DOHH2 (cell line): ENCODE measurements around the gene RRAS.

ENCODE experiments used
- H3F3A ChIP-seq: fragments of 200-600 bp; sonication (generic), shearing (Covaris generic); 2 replicates; pipeline ENCODE4 v1.6.0; 2016; ENCODE audit warnings: antibody characterized with exemption, mild to moderate bottlenecking; ENCODE audit not compliant: control insufficient read depth, insufficient read depth
- H3K27ac ChIP-seq: fragments of 200-600 bp; sonication (generic); 2 replicates; pipeline ENCODE4 v1.5.1; 2014; ENCODE audit warnings: low read depth, mild to moderate bottlenecking, low read length, moderate library complexity
- H3K27me3 ChIP-seq: fragments of 200-600 bp; sonication (generic); 2 replicates; pipeline ENCODE4 v1.6.1; 2014; ENCODE audit warnings: mild to moderate bottlenecking, low read length, mixed read lengths; ENCODE audit not compliant: control insufficient read depth
- H3K36me3 ChIP-seq: fragments of 200-600 bp; sonication (generic); 2 replicates; pipeline ENCODE4 v1.6.1; 2014; ENCODE audit warnings: mild to moderate bottlenecking, low read length, moderate library complexity, mixed read lengths; ENCODE audit not compliant: control insufficient read depth
- H3K4me1 ChIP-seq: fragments of 200-600 bp; sonication (generic); 2 replicates; pipeline ENCODE4 v1.6.1; 2014; ENCODE audit warnings: mild to moderate bottlenecking, low read length, mixed read lengths; ENCODE audit not compliant: control insufficient read depth
- H3K4me2 ChIP-seq: fragments of 200-600 bp; sonication (generic); 2 replicates; pipeline ENCODE4 v1.6.0; 2014; ENCODE audit warnings: mild to moderate bottlenecking, low read length, moderate library complexity
- H3K4me3 ChIP-seq: fragments of 200-600 bp; sonication (generic); 2 replicates; pipeline ENCODE4 v1.5.1; 2014; ENCODE audit warnings: mild to moderate bottlenecking, low read length, mixed read lengths
- H3K79me2 ChIP-seq: fragments of 200-600 bp; sonication (generic); 2 replicates; pipeline ENCODE4 v1.6.1; 2014; ENCODE audit warnings: mild to moderate bottlenecking, low read length, mixed read lengths; ENCODE audit not compliant: control insufficient read depth
- H3K9me2 ChIP-seq: fragments of 200-600 bp; sonication (generic); replicated peaks from 2 replicates; pipeline ENCODE4 v1.6.1; 2014; ENCODE audit warnings: mild to moderate bottlenecking, low read length, mixed read lengths; ENCODE audit not compliant: control insufficient read depth
- H3K9me3 ChIP-seq: fragments of 200-600 bp; sonication (generic); 2 replicates; pipeline ENCODE4 v1.6.1; 2014; ENCODE audit warnings: antibody characterized with exemption, low read length, mixed read lengths; ENCODE audit not compliant: control insufficient read depth, insufficient read depth
- H4K20me1 ChIP-seq: fragments of 200-600 bp; sonication (generic); 2 replicates; pipeline ENCODE4 v1.6.0; 2014; ENCODE audit warnings: low read depth, mild to moderate bottlenecking, antibody characterized with exemption, low read length, moderate library complexity; ENCODE audit not compliant: control insufficient read depth, insufficient read depth
- CTCF ChIP-seq: fragments of 200-600 bp; sonication (generic); IDR thresholded peaks from one replicate; pipeline ENCODE4 v1.5.1; 2014; ENCODE audit warnings: antibody characterized with exemption, mild to moderate bottlenecking, low read depth, low read length; ENCODE audit not compliant: poor library complexity, severe bottlenecking
- EZH2phosphoT487 ChIP-seq: fragments of 200-600 bp; sonication (generic); IDR thresholded peaks from 2 replicates; pipeline ENCODE4 v1.6.1; 2017; ENCODE audit warnings: borderline replicate concordance, mild to moderate bottlenecking, antibody characterized with exemption, low read length, moderate library complexity, mixed read lengths

Gene RRAS

GRCh38 chr19:49605605-49606004, 34.3 kb downstream of the RRAS start:
- no peak overlapping the region for H3K4me3 ChIP-seq
- H3K9me3 ChIP-seq = no peaks in the 10 kb centered on the region
- no peak overlapping the region for H3K27ac ChIP-seq
- H3K4me2 ChIP-seq = no peak overlapping the region
- H3K4me1 ChIP-seq = no peaks in the 10 kb centered on the region
- peaks cover 84% of the 10 kb centered on the region for H3K79me2 ChIP-seq
- H3K27me3 ChIP-seq = no peaks in the 10 kb centered on the region
- H3K9me2 ChIP-seq = no peaks in the 10 kb centered on the region
- H3K36me3 ChIP-seq = peaks cover 69% of the 10 kb centered on the region
- no peaks in the 10 kb centered on the region for H3F3A ChIP-seq
- no peaks in the 10 kb centered on the region for H4K20me1 ChIP-seq
- no peak for TF ChIP-seq EZH2phosphoT487
- TF ChIP-seq CTCF = no peak

GRCh38 chr19:49602806-49603205, 37.1 kb downstream of the RRAS start:
- no peaks in the 10 kb centered on the region for H3K9me3 ChIP-seq
- H3K4me1 ChIP-seq = no peaks in the 10 kb centered on the region
- H3K27ac ChIP-seq = no peak overlapping the region
- no peaks in the 10 kb centered on the region for H3K27me3 ChIP-seq
- H3K9me2 ChIP-seq = no peaks in the 10 kb centered on the region
- H3F3A ChIP-seq = no peaks in the 10 kb centered on the region
- H4K20me1 ChIP-seq = no peaks in the 10 kb centered on the region
- peaks cover 79% of the 10 kb centered on the region for H3K36me3 ChIP-seq
- H3K79me2 ChIP-seq = peaks cover 73% of the 10 kb centered on the region
- TF ChIP-seq CTCF (no peak), EZH2phosphoT487 (no peak)
- H3K4me3 ChIP-seq = no peak overlapping the region
- H3K4me2 ChIP-seq = no peak overlapping the region

GRCh38 chr19:49601482-49602038, 38.4 kb downstream of the RRAS start:
- no peaks in the 10 kb centered on the region for H4K20me1 ChIP-seq
- TF ChIP-seq CTCF (no peak), EZH2phosphoT487 (no peak)
- H3K9me2 ChIP-seq = no peaks in the 10 kb centered on the region
- peaks cover 79% of the 10 kb centered on the region for H3K36me3 ChIP-seq
- no peaks in the 10 kb centered on the region for H3K9me3 ChIP-seq
- H3K79me2 ChIP-seq = peaks cover 70% of the 10 kb centered on the region
- H3K4me3 ChIP-seq = no peak overlapping the region
- no peak overlapping the region for H3K4me2 ChIP-seq
- no peak overlapping the region for H3K27ac ChIP-seq
- no peaks in the 10 kb centered on the region for H3K27me3 ChIP-seq
- H3K4me1 ChIP-seq = no peaks in the 10 kb centered on the region
- H3F3A ChIP-seq = no peaks in the 10 kb centered on the region
